Hepatocyte (in vitro differentiated cells): ENCODE measurements around the gene SHPK. TPM values are rescaled to one million over a fixed set of nuclear protein-coding genes. Genes with fewer than 3 reads are reported as not detected.

Experiments
- DNase-seq: peaks from one replicate; pipeline ENCODE4 v3.0.0-alpha.2; 2016; ENCODE audit warnings: low spot score
- H2AFZ ChIP-seq: fragments of 200-600 bp; sonication (generic); 2 replicates; pipeline ENCODE4 v1.6.0; 2016; ENCODE audit warnings: antibody characterized with exemption, mild to moderate bottlenecking
- H3K27ac ChIP-seq: fragments of 200-600 bp; sonication (generic); 2 replicates; pipeline ENCODE4 v1.5.1; 2016; ENCODE audit warnings: mild to moderate bottlenecking
- H3K27me3 ChIP-seq: fragments of 200-600 bp; sonication (generic); 2 replicates; pipeline ENCODE4 v1.6.1; 2016
- H3K36me3 ChIP-seq: fragments of 200-600 bp; sonication (generic); replicated peaks from 2 replicates; pipeline ENCODE4 v1.5.1; 2016; ENCODE audit warnings: low read depth; ENCODE audit not compliant: insufficient read depth
- H3K4me1 ChIP-seq: fragments of 200-600 bp; sonication (generic); 2 replicates; pipeline ENCODE4 v1.5.1; 2016; ENCODE audit warnings: mild to moderate bottlenecking, moderate library complexity; ENCODE audit not compliant: insufficient read depth
- H3K4me2 ChIP-seq: fragments of 200-600 bp; sonication (generic); 2 replicates; pipeline ENCODE4 v1.6.0; 2016
- H3K4me3 ChIP-seq: fragments of 200-600 bp; sonication (generic); 2 replicates; pipeline ENCODE4 v1.5.1; 2016; ENCODE audit warnings: mild to moderate bottlenecking
- H3K79me2 ChIP-seq: fragments of 200-600 bp; sonication (generic); 2 replicates; pipeline ENCODE4 v1.6.0; 2017; ENCODE audit warnings: mild to moderate bottlenecking
- H3K9me2 ChIP-seq: fragments of 200-600 bp; sonication (generic); replicated peaks from 2 replicates; pipeline ENCODE4 v1.6.0; 2017; ENCODE audit warnings: mild to moderate bottlenecking; ENCODE audit not compliant: insufficient read depth
- H3K9me3 ChIP-seq: fragments of 200-600 bp; sonication (generic); 2 replicates; pipeline ENCODE4 v1.5.1; 2016; ENCODE audit warnings: low read depth, mild to moderate bottlenecking
- H4K20me1 ChIP-seq: fragments of 200-600 bp; sonication (generic); 2 replicates; pipeline ENCODE4 v1.6.0; 2016; ENCODE audit warnings: mild to moderate bottlenecking; ENCODE audit not compliant: insufficient read depth, poor library complexity, severe bottlenecking
- EZH2 ChIP-seq: fragments of 200-600 bp; sonication (generic); IDR thresholded peaks from 2 replicates; pipeline ENCODE4 v1.6.1; 2016; ENCODE audit warnings: antibody characterized with exemption, mild to moderate bottlenecking, borderline replicate concordance
- EZH2phosphoT487 ChIP-seq: fragments of 200-600 bp; sonication (generic); IDR thresholded peaks from one replicate; pipeline ENCODE4 v1.6.1; 2018; ENCODE audit warnings: antibody characterized with exemption, mild to moderate bottlenecking, low read depth, moderate library complexity; ENCODE audit not compliant: unreplicated experiment, severe bottlenecking
- WGBS: methylation state at CpG from one replicate; pipeline ENCODE4 v1.1.6; 2016; ENCODE audit warnings: low lambda C conversion rate; ENCODE audit errors: missing lambda C conversion rate; 5-methylcytosine and 5-hydroxymethylcytosine counted together
- polyA plus RNA-seq: library from polyadenylated mRNA; unstranded; fragments of >200 nt; fragmentation: Nextera tagmentation; extraction: Ambion mirVana; gene quantifications from 2 replicates; pipeline ENCODE4 v1.2.1, GENCODE V29; 2016
- total RNA-seq: library from RNA; depleted of rRNA; stranded (reverse); fragments of >200 nt; gene quantifications from 2 replicates; pipeline ENCODE4 v1.2.3, GENCODE V29; 2014
- TF ChIP-seq, protein P1 (sequence below): fragments of 200-600 bp; sonication (generic); IDR thresholded peaks from 2 replicates; pipeline ENCODE4 v1.5.1; 2016; ENCODE audit warnings: antibody characterized with exemption, mild to moderate bottlenecking; ENCODE audit not compliant: poor library complexity

Gene SHPK
- total and polyA plus RNA-seq, 2 experiments from 2014 or later: 9.1 to 14.1 TPM

DNA sequence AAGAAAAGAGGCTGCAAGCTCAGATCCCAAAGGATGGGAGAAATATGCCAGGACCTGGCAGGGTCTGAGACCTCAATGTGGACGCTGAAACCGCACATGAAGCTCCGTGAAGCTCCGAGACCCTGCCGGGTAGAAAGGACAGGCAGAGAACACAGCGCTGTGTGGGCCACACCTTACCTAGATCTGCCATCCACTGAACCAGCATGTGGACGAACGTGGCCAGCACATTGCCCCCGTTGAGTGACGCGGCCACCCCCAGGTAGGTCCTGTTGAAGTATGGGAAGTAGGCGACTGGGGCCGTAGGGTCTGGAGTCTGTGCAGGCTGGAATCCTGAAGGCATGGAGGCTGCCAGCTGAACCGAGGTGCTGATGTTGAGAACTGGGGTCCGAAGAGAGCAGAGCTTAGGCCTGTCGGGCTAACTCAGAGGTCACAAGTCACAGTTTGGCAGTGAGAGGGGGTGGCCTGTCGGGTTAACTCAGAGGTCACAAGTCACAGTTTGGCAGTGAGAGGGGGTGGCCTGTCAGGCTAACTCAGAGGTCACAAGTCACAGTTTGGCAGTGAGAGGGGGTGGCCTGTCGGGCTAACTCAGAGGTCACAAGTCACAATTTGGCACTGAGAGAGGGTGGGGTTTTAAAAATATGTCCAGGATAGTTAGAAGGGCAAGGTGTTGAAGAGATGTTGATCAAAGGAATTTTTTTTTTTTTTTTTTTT, 20.7 kb downstream of the SHPK start:
- H3K27ac ChIP-seq: no peak overlapping the region
- H3K4me2 ChIP-seq: no peak overlapping the region
- no peak overlapping the region for H2AFZ ChIP-seq
- H3K27me3 ChIP-seq: no peaks in the 10 kb centered on the region
- no peak for DNase-seq
- no peaks in the 10 kb centered on the region for H3K9me3 ChIP-seq
- no peaks in the 10 kb centered on the region for H4K20me1 ChIP-seq
- TF ChIP-seq EZH2: no peak
- TF ChIP-seq EZH2phosphoT487: no peak
- TF ChIP-seq, protein P1, sequence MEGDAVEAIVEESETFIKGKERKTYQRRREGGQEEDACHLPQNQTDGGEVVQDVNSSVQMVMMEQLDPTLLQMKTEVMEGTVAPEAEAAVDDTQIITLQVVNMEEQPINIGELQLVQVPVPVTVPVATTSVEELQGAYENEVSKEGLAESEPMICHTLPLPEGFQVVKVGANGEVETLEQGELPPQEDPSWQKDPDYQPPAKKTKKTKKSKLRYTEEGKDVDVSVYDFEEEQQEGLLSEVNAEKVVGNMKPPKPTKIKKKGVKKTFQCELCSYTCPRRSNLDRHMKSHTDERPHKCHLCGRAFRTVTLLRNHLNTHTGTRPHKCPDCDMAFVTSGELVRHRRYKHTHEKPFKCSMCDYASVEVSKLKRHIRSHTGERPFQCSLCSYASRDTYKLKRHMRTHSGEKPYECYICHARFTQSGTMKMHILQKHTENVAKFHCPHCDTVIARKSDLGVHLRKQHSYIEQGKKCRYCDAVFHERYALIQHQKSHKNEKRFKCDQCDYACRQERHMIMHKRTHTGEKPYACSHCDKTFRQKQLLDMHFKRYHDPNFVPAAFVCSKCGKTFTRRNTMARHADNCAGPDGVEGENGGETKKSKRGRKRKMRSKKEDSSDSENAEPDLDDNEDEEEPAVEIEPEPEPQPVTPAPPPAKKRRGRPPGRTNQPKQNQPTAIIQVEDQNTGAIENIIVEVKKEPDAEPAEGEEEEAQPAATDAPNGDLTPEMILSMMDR: no peak
- H3K4me3 ChIP-seq: no peak overlapping the region
- 95% methylated on average over 17 of the region's 18 CpGs for WGBS
- no peaks in the 10 kb centered on the region for H3K79me2 ChIP-seq
- no peaks in the 10 kb centered on the region for H3K4me1 ChIP-seq
- no peaks in the 10 kb centered on the region for H3K36me3 ChIP-seq
- H3K9me2 ChIP-seq: no peaks in the 10 kb centered on the region

GRCh38 chr17:3613124-3613523, 22.9 kb downstream of the SHPK start:
- H4K20me1 ChIP-seq: peaks cover 5% of the 10 kb centered on the region
- H3K36me3 ChIP-seq: no peaks in the 10 kb centered on the region
- no peaks in the 10 kb centered on the region for H3K79me2 ChIP-seq
- TF ChIP-seq EZH2: no peak
- TF ChIP-seq, protein P1: no peak
- TF ChIP-seq EZH2phosphoT487: no peak
- no peak overlapping the region for H3K4me2 ChIP-seq
- DNase-seq: no peak
- H3K9me3 ChIP-seq: no peaks in the 10 kb centered on the region
- H3K27ac ChIP-seq: no peak overlapping the region
- WGBS: 96% methylated on average over 6 of the region's 6 CpGs
- H3K27me3 ChIP-seq: no peaks in the 10 kb centered on the region
- no peaks in the 10 kb centered on the region for H3K4me1 ChIP-seq
- H2AFZ ChIP-seq: no peak overlapping the region
- no peak overlapping the region for H3K4me3 ChIP-seq
- H3K9me2 ChIP-seq: no peaks in the 10 kb centered on the region

- H3K9me3 ChIP-seq: no peaks in the 10 kb centered on the region
- no peak overlapping the region for H3K4me3 ChIP-seq
- no peaks in the 10 kb centered on the region for H3K27me3 ChIP-seq
- H2AFZ ChIP-seq: no peak overlapping the region
- no peak overlapping the region for H3K27ac ChIP-seq
- no peaks in the 10 kb centered on the region for H3K9me2 ChIP-seq
- no peak for DNase-seq
- H3K4me1 ChIP-seq: no peaks in the 10 kb centered on the region
- TF ChIP-seq, protein P1: no peak
- TF ChIP-seq EZH2phosphoT487: no peak
- TF ChIP-seq EZH2: no peak
- peaks cover 5% of the 10 kb centered on the region for H4K20me1 ChIP-seq
- WGBS: 95% methylated on average over 14 of the region's 14 CpGs
- H3K79me2 ChIP-seq: no peaks in the 10 kb centered on the region
- H3K36me3 ChIP-seq: no peaks in the 10 kb centered on the region
- no peak overlapping the region for H3K4me2 ChIP-seq
These were observed 25.5 kb downstream of the SHPK start for GRCh38 chr17:3610523-3610922.

DNA sequence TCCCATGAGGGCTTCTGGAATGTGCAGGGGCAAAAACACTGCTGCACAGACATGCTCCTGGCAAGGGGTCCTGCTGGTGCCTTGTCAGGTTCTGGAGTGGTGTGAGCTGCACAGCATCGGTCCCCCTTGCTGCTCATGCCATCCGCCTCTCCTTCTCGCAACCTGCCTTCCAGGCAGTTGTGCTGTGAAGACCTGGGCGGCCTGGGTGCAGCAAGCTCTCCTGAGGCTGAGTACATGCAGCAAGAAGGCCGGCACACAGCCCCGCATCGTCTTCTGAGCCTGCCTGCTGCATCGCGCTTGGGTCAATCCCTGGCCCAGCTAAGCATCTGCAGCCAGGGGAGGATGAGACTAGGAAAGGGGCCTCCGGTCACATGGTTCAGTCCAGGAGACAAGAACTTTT, 26.4 kb downstream of the SHPK start:
- H3K4me3 ChIP-seq: no peak overlapping the region
- H3K79me2 ChIP-seq: no peaks in the 10 kb centered on the region
- H3K9me3 ChIP-seq: no peaks in the 10 kb centered on the region
- WGBS: 97% methylated on average over 10 of the region's 10 CpGs
- TF ChIP-seq EZH2phosphoT487 (no peak), EZH2 (no peak)
- TF ChIP-seq, protein P1: no peak
- H3K9me2 ChIP-seq: no peaks in the 10 kb centered on the region
- H3K27ac ChIP-seq: no peak overlapping the region
- H3K4me1 ChIP-seq: no peaks in the 10 kb centered on the region
- no peaks in the 10 kb centered on the region for H3K27me3 ChIP-seq
- no peak overlapping the region for H3K4me2 ChIP-seq
- H4K20me1 ChIP-seq: peaks cover 5% of the 10 kb centered on the region
- H2AFZ ChIP-seq: no peak overlapping the region
- H3K36me3 ChIP-seq: no peaks in the 10 kb centered on the region
- DNase-seq: no peak
